Limb (tissue), 2 donors: ENCODE measurements around the gene SLIT1.

Experiments
- DNase-seq, 2 donors: peaks; one replicate each; pipeline ENCODE4 v3.0.0-alpha.2; 2016; ENCODE audit errors: extremely low spot score in 2 of 2

Gene SLIT1

DNA sequence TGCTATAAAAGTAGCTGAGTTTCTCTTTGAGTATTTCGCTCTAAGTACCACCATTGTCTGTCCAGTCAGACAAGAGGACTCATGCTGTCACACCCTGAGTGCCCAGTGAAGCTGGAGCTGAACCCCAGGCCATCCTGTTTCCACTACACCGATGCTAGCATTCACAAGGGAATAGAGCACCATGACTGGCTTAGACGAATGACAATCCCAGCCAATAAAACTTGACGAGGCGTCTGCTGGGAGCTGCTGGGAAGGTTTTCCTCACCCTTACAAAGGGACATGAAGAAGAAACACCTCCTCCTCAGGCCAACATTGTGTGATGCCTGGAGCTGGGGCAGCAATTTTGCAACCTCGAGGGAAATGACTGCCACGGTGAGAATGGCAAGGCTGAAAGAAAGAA lies 17.5 kb upstream of the SLIT1 start:
- no peak for DNase-seq

DNA sequence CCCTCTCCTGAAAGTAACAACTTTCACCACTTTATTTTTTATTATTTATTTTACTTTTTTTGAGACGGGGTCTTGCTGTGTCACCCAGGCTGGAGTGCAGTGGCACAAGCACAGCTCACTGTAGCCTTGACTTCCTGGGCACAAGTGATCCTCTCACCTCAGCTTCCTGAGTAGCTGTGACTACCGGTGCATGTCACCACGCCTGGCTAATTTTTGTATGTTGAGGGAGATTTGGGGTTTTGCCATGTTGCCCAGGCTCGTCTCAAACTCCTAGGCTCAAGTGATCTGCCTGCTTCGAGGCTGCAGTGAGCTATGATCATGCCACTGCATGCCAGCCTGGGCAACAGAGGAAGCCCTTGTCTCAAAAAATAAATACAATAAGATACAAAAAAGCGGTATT lies 14.9 kb upstream of the SLIT1 start:
- no peak for DNase-seq

DNA sequence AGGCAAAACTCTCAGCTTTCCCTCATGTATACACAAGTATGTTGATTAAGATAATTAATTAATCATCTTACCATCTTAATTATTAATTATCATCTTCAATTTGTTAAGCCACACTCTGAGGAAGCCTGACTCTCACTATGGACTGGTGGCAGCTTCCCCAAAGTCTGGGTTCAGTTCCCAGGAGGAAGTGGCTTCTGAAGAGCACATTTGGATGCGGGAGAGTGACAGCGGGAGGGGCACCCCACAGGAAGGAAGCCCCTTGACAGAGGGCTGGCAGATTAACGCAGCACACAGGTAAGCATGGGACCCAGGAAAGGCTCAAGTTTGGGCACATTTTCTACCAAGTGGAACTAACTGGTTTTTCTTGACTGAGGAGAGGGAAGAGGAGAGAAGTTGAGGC lies 13.4 kb upstream of the SLIT1 start:
- no peak for DNase-seq

DNA sequence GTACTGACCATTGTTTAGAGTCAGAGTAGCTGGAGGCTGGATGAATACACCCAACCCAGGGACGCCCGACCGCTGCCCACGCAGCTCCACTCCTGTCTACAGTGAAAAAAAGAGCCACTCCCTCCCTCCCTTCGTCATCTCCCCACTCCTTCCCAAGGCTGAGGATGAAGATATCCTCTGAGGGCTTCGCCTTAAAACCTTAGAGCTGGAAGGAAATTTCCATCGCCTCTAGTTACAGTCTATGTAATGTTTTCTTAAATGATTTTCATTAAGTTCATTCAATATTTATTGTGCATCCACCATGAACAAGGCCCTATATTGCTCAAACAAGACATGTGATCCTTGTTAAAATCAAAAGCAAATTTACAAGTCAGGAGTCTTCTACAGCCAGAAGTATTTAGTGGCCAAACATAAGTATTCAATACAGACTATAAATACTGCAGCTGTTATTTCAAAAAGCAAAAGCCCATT lies 11.3 kb upstream of the SLIT1 start:
- no peak for DNase-seq

DNA sequence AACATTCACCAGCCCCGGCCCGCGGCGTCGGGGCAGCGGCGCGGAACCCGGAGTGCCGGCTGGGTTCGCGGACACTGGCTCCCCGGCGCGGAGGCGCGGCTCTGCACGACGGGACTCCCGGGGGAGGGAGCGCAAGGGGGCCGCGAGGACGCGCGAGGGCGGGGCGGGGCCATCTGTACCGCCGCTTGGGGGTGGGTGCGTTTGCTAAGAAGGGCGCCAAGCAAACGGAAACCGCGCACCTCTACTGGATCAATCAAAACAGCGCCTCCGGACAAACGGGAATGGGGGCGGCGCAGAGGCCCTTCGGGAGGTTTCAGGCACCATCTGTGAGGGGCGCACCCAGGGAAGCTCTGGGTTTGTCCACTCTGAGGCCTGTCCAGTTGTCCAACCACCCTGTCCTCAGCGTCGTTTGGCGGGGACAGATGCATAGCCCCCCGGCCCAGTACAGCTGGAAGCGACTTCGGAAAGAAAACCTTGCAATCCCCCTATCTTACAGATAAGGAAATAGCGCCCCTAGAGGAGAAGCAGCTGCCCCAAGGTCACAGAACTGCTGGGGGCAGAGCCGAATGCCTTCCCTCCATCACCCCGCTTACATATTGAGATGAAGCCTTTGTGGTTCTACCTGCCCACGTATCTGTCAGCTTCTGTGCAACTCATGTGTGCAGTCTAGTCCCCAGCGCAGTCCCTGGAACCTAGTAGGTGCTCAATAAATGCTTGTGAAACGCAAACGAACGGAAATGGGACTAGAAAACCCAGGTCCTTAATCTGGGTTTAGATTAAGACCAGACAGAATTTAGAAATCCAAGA lies 10.7 kb upstream of the SLIT1 start:
- DNase-seq: peak; percentile 61 to 62

DNA sequence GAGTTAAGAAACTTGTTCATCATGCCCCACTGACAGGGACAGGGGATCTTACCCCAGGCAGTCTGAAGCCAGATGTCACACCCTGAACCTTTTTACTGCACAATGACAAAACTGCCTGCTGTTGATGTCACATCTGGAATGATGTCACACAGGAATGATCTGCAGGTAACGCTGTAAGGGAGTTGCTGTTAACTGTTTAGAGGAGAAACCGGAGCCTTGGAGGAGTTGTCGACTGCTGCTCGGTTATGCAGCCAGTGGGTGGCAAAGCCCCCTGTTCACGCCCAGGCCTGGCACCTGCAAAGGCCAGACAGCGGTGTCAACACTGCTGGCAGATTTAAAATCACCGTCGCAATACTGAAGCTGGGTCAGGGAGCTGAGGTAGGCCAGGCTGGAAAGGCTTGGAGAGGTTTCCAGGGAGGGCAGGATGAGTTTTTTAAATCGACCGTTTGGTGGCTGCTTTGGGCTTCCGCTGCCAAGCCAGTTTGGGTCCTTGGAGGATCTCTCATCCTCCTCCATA lies 10.0 kb upstream of the SLIT1 start:
- DNase-seq: no peak

DNA sequence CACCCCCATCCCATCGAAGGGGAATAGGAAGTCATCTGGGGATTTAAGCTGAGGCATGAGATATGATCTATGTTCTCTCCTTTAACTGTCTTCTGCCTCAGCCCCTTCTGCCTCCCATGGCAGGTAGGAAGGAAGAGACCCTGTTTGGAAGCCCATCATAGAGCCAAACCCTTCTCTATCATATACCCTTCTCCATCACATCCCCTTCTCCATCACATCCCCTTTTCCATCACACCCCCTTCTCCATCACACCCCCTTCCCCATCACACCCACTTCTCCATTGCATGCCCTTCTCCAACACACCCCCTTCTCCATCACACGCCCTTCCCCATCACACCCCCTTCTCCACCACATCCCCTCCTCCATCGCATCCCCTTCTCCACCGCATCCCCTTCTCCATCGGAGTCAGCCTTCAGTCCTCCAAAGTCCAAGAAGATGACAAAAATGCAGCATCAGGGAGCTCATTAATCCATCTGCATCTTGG lies 7.2 kb upstream of the SLIT1 start:
- DNase-seq: no peak

DNA sequence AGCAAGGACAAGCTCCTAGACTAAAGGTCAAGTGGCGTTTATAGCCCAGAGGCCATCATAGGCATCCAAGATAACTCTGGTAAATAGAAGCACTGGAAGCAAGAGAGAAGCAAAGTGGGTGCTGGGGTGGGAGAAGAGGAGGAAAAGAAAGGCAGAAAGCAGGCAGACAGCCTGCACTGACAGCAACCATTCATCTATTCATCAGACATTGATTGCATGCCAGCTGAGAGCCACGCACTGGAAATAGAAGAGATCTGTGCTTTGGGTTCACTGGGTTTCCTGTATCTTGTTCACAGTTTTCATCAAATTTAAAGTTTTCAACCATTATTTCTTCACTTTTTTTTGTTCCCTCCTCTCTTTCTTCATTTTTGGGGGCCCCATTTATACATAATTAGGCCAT lies 4.7 kb upstream of the SLIT1 start:
- no peak for DNase-seq

DNA sequence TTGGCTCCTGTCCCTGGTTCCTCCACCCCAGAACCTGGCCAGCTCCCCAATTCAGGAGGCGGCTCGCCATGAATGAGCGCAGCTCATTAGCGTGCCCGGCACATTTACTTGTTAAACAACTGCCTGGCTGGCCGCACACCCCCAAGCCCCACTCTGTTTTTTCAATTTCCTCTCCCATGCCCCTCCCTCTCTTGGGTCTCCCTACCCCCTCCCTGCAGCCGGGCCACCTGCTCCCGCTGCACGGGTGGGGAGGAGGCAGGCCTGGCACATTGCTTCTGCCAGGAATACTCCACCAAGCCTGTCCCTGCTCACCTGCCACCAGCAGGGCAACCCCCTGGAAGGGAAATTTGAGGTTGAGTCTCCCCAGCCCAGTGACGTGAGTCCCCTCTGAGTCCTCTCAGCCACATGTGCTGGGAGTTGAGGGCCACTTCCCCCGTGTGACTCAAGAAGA lies 2.5 kb upstream of the SLIT1 start:
- DNase-seq: peak in 1 of 2 donors; percentile 61

DNA sequence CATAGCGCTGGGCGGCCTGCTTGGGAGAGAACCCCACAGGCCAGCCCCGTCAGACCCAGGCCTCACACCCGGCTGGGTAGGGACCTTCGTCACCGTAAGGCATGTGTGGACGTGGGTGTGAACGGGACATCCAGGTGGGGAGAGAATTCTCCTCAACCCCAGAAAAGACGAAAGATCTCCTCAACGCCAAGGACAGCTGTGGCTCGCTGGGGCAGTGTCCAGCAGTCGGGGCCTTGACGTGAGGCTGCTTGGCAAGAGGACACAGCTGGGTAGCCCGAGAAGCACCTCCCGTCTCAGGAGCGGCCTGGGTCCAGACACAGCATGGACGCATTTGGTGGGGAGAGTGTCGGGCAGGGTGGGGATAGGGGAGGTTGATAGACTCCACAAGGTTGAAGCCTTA lies 1.2 kb upstream of the SLIT1 start:
- no peak for DNase-seq

DNA sequence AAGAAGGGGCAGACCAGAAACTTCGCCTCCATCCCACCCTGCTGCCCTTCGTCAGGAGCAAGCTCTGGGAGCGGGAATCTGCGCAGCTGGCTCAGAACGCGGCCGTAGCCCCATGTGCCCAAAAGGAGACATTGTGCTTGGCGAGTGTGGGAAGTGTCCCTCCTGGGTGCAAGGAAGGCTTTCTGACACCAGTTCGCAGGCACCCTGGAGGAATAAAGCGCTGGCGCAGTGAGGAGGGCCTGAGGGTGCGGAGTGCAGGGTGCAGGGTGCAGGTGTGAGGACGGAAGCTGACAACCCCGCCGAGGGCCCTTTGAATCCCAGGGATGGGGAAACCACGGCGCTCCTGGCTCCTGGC lies 811 bp downstream of the SLIT1 start:
- no peak for DNase-seq

DNA sequence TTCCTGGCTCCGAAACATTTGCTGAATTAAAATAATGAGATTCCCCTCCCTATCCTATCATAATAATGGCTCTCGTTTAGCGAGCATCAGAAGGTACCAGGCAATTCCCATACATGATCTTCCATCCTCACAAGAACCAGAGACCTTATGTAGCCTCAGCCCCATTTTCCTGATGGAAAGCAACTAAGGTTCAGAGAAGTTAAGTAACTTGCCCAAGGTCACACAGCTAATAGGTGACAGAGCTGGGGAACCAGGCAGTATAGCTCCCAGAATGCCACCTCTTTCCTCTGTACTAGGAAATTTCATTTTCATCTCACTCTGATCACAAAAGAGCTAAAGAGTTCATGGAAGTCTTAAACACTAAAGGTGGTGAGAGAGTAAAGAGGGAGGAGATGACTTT lies 2.4 kb downstream of the SLIT1 start:
- DNase-seq: no peak

DNA sequence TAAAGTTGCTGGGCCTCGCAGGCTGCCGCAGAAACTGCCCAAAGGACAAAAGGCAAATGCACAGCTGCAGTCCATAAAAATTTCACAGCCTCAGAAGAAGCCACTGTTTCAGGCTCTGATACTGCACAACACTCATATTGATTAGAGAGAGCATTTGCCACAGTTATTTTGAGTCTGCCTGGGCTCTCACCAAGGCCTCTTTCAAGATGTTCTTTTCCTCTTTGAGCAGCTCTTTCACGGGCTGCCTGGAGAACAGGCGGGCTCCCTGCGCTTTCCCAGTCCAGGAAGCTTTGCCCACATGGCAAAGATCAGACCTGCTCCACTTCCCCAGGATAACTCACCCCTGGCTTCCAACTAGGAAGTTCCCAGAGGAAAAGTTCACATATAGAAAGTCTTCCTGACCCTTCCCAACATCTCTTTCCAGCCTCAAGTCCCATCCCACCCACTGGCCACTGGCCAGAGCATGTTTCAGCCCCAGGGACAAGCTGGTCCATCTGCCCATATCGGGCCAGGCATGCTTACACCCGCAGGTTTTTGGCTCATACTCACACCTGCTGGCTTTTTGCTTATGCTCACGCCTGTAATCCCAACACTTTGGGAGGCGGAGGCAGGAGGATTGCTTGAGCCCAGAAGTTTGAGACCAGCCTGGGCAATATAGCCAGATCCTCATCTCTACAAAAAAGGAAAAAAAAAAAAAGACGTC lies 3.3 kb downstream of the SLIT1 start:
- no peak for DNase-seq

DNA sequence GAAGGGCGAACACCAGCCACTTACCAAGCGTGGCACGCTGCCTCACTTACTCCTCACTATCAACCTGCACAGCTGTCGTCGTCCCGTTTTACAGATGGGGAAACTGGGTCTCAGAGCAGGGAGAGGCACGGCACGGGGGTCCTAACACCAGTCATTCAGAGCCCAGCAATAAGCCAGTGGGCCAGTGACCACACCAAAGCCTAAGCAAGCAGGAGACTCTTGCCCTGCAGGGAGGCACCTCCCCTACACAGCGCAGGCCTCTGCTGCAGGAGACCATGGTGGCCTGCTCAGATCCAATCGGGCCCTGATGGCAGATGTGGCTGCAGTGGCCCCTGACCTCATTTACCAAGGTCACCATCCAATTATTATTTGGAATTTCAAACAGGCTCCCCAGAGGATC lies 4.8 kb downstream of the SLIT1 start:
- DNase-seq: no peak

DNA sequence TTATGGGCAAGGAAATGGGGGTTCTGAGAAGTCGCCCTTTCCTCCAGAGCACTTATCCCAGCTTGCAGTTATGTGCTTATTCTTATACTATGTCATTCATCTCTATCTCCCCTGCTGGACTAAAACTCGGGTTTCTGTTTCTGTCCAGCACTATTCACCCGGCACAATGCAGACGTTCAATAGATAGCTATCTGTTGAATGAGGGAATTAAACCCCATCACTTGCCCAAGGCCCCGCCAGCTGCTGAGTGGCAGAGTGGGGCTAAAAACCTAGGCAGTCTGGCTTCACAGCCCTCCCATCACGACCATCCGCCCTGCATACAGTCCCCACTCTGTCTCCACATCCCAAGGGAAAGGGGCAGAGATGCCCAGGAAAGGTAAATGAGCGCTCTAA lies 5.4 kb downstream of the SLIT1 start:
- no peak for DNase-seq

DNA sequence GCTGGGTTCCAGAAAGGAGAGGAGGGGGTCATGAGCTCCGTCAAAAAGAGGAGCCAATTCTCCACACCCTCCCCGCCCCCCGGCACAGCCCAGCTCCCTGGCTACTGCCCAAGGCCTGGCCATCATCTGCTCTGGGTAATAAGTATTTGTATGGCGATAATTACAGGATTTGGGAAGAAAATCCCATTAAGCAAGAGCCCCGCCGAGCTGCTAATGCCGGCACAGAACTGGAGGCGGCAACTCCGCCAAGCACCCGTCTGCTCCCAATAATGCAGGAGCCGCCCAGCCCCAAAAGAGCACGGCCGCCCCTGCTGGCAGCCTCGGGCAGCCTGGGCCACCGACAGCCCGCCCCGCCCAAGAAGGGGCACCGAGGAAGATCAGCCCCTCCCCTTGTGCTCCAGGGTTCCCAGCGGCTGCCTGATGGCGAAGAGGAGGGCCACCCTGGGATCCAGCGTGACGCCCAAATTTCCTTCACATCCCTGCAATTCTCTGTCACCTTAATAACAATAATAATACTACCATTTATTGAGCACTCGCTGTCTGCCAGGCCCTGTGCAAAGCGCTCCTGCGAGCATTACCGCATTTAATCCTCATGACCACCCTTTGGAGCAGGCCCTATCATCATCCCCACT lies 5.9 kb downstream of the SLIT1 start:
- peak in 1 of 2 donors; percentile 73 for DNase-seq

DNA sequence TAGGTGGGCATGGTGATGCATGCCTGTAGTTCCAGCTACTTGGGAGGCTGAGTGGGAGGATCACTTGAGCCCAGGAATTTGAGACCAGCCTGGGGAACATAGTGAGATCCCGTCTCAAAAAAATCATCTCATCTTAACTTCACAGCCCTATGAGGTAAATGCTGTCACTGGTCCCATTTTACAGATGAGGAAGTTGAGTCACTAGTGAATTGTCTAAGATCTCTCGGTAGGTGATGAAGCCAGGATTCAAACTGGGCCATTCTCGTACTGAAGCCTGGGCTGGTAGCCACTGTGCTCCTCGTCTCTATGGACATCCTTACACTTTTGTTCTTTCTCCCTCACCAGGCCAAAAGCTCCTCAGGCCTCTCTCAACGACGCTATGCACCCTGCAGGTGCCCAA lies 6.4 kb downstream of the SLIT1 start:
- DNase-seq: no peak

DNA sequence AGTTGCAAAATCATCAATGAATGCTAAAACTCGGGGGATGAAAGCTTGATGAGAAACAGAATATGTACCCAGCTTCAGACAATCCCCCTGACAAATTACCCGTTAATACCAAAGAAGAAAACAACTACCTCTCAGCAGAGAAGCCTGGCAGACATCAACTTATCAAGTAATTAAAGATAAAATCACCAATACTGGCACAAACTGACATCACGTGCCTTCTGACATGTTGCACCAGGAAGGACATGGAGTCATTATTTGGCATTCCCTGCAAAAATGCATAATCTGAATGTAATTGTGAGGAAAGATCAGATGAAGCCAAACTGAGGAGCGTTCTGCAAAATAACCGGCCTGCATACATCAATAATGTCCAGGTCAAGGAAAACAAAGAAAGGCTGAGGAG lies 7.7 kb downstream of the SLIT1 start:
- DNase-seq: no peak

DNA sequence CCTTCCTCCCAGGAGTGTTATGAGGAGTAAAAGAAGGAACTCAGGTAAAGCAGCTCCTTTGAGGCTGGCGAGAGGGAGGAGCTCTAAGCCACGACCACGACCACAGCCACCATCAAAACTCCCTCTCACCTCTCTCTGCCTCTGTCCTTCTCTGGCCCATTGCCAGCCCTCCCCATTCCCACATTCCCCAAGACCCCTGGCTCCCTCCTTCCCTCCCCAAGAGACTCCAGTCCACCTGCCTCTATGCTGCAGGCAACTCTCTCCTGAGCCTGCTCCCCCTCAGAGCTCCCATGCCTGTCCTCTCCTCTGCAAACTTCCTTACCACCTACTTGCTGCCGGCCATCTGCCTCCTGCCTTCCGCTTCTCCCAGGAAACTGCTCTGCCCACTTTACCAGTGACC lies 9.5 kb downstream of the SLIT1 start:
- peak in 1 of 2 donors; percentile 18 for DNase-seq

DNA sequence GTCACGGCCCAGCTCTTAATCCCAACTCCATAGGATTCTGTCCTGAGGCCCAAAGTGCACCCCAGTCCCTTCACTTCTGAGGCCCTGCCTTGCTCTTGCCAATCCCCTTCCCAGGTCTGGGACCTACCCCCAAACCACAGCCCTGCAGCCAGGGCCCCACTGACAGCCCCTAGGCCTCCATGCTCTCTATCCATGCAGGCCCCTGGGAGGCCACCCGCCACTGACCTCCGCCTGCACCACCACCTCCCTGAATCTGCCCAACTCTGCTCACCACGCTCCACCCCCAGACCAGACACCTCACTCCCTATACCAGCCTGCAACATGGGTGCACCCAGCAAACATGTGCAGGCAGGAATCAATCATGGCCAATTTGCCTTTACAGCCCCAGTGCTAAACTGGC lies 10.2 kb downstream of the SLIT1 start:
- DNase-seq: no peak

DNA sequence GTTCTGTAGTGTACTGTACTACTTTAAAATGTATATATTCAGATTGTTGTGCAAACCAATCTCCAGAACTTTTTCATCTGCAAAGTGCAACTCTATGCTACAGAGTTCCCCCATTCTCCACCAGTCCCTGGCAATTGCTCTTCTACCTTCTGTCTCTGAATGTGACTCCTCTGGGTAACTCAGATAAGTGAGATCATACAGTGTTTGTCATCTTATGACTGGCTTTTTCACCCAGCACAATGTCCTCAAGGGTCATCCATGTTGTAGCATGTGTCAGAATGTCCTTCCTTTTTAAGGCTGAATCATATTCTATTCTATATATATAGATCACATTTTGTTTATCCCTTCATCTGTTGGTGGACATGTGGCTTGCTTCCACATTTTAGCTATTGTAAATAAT lies 10.8 kb downstream of the SLIT1 start:
- no peak for DNase-seq

DNA sequence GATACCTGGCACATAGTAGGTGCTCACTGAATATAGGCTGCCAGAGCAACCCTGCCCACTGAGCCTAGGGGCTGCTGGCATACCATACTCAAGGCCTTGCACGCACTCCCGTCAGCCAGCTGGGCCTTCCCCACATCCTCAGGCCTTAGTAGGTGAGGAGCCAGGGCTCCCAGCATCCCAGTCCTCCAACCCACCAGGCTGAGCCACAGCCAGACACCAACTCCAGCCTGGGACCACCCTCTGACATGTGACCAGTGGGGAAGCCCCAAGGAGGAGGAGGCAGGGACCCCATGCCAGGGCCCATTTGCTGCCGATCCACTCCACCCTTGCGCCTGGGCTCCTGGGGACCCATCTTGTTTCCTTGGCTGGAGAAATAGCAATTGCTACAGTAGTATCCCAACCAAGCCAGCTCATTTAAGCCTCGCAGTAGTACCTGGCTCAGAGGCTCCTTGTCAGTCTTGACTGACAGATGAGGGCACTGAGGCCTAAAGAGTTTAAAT lies 11.4 kb downstream of the SLIT1 start:
- DNase-seq: no peak
